Caco-2 (cell line): Measurements from ENCODE around the gene CBARP. TPM values are rescaled to one million over a fixed set of nuclear protein-coding genes. Genes with fewer than 3 reads are reported as not detected.

Source experiments
- BruUV-seq: library from RNA; stranded (reverse); fragments of 400-500 nt; replicated peaks from 2 replicates; lab custom pipeline; 2021; lab: Mats Ljungman, UMichigan
- CTCF ChIA-PET: fragments of 300-600 bp; sonication (Branson Sonifier 250); formaldehyde crosslinking; loops from one replicate; lab custom pipeline; 2022; ENCODE audit warnings: antibody characterized with exemption; lab: Charles Lee
- POLR2A ChIA-PET: fragments of 300-600 bp; sonication (Branson Sonifier 250); formaldehyde crosslinking; loops from one replicate; lab custom pipeline; 2022; ENCODE audit warnings: antibody characterized with exemption; lab: Charles Lee
- DNase-seq, 2 experiments: peaks; one replicate each; pipeline versions ENCODE4 v3.0.0 to v3.0.0-alpha.2; 2020 to 2022
- H3K27me3 ChIP-seq: replicated peaks from 2 replicates; pipeline ENCODE4 v1.6.0; 2011; ENCODE audit warnings: low read length; ENCODE audit not compliant: control insufficient read depth, insufficient read depth
- H3K36me3 ChIP-seq: 2 replicates; pipeline ENCODE4 v1.5.1; 2011; ENCODE audit warnings: low read length; ENCODE audit not compliant: control insufficient read depth, insufficient read depth
- H3K4me1 ChIP-seq: fragments of 250-450 bp; sonication (Bioruptor Pico); 2 replicates; pipeline ENCODE4 v1.5.1; 2020; ENCODE audit warnings: mild to moderate bottlenecking
- H3K4me3 ChIP-seq: 2 replicates; pipeline ENCODE4 v1.5.1; 2011; ENCODE audit warnings: low read depth, mild to moderate bottlenecking, control low read depth, low read length
- H3K9me3 ChIP-seq: fragments of 250-450 bp; sonication (Bioruptor Pico); 2 replicates; pipeline ENCODE4 v1.5.1; 2020; ENCODE audit warnings: mild to moderate bottlenecking, moderate library complexity
- H3K27ac Mint-ChIP-seq: one replicate; pipeline ENCODE4 v1.8.0; 2022; ENCODE audit warnings: mixed read lengths; ENCODE audit not compliant: unreplicated experiment
- H3K27me3 Mint-ChIP-seq: one replicate; pipeline ENCODE4 v1.8.0; 2022; ENCODE audit warnings: mixed read lengths; ENCODE audit not compliant: insufficient read depth, unreplicated experiment
- H3K36me3 Mint-ChIP-seq: one replicate; pipeline ENCODE4 v1.8.0; 2022; ENCODE audit warnings: mild to moderate bottlenecking, mixed read lengths; ENCODE audit not compliant: insufficient read depth, unreplicated experiment
- H3K4me1 Mint-ChIP-seq: one replicate; pipeline ENCODE4 v1.8.0; 2022; ENCODE audit warnings: low read depth, mixed read lengths; ENCODE audit not compliant: unreplicated experiment
- H3K4me3 Mint-ChIP-seq: one replicate; pipeline ENCODE4 v1.8.0; 2022; ENCODE audit warnings: mild to moderate bottlenecking, moderate library complexity, mixed read lengths; ENCODE audit not compliant: unreplicated experiment
- H3K9me3 Mint-ChIP-seq: one replicate; pipeline ENCODE4 v1.8.0; 2022; ENCODE audit warnings: mixed read lengths; ENCODE audit not compliant: unreplicated experiment
- CTCF ChIP-seq, 2 experiments: fragments of 200-600 bp in 1 of 2; IDR thresholded peaks; 1 replicate in 1 of 2; 2 replicates in 1 of 2; pipeline versions ENCODE4 v1.5.1 to v1.8.0; 2011 to 2022; ENCODE audit warnings: antibody characterized with exemption in 1 of 2, control low read depth in 1 of 2, inconsistent platforms in 1 of 2, low read depth in 1 of 2, low read length in 1 of 2, mild to moderate bottlenecking in 1 of 2, moderate library complexity in 1 of 2; ENCODE audit not compliant: insufficient read depth in 1 of 2, severe bottlenecking in 1 of 2, unreplicated experiment in 1 of 2
- intact Hi-C: fragments of 100-400 bp; cut with micrococcal nuclease; formaldehyde crosslinking; loops from one replicate; pipeline ENCODE4 v1.10.0; 2022; ENCODE audit not compliant: unreplicated experiment
- total RNA-seq: library from RNA; stranded (reverse); gene quantifications from 2 replicates; pipeline ENCODE4 v1.2.3, GENCODE V29; 2022

The CBARP gene
- total RNA-seq, 1 experiment from 2014 or later: 7.3 TPM

DNA sequence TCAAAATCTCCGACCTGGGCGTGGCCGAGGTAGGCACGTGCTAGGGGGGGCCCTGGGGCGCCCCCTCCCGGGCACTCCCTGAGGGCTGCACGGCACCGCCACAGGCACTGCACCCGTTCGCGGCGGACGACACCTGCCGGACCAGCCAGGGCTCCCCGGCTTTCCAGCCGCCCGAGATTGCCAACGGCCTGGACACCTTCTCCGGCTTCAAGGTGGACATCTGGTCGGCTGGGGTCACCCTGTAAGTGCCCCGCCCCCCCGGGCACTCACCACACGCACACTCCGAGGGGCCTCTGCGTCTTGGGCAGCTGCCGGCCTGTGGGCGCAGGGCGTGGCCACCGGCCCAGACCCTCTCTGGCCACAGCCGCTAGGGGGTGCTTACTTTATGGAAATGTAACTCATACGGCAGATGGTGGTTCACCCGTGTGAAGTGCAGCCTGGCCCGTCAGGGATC lies 17.3 kb downstream of the CBARP start:
- Mint-ChIP-seq H3K9me3 (no peaks in the 10 kb centered on the region), H3K4me1 (no peaks in the 10 kb centered on the region), H3K4me3 (no peak overlapping the region), H3K27me3 (no peaks in the 10 kb centered on the region), H3K27ac (no peak overlapping the region), H3K36me3 (peaks cover 17% of the 10 kb centered on the region)
- Histone ChIP-seq H3K27me3 (no peaks in the 10 kb centered on the region), H3K4me3 (no peak overlapping the region), H3K36me3 (peaks cover 2% of the 10 kb centered on the region), H3K9me3 (no peaks in the 10 kb centered on the region), H3K4me1 (no peaks in the 10 kb centered on the region)
- intact Hi-C loops: no loop called here
- TF ChIP-seq CTCF (IDR thresholded peaks at IDR 0.05; ENCODE audit: insufficient read depth in 1 of 2, low read depth in 1 of 2, low read length in 1 of 2, severe bottlenecking in 1 of 2, unreplicated experiment in 1 of 2): no peak
- ChIA-PET CTCF (no interaction called here), POLR2A (no interaction called here)
- DNase-seq: no peak
- no TSS peak for BruUV-seq

- H3K4me3 Mint-ChIP-seq: no peak overlapping the region
- Histone ChIP-seq H3K27me3 (no peaks in the 10 kb centered on the region), H3K36me3 (peaks cover 2% of the 10 kb centered on the region), H3K9me3 (no peaks in the 10 kb centered on the region), H3K4me3 (no peak overlapping the region), H3K4me1 (no peaks in the 10 kb centered on the region)
- no peak for TF ChIP-seq CTCF (IDR thresholded peaks at IDR 0.05; ENCODE audit: insufficient read depth in 1 of 2, low read depth in 1 of 2, low read length in 1 of 2, severe bottlenecking in 1 of 2, unreplicated experiment in 1 of 2)
- CTCF ChIA-PET: no interaction called here
- intact Hi-C loops: no loop called here
- no peaks in the 10 kb centered on the region for H3K4me1 Mint-ChIP-seq
- BruUV-seq: no TSS peak
- DNase-seq: no peak
- POLR2A ChIA-PET: no interaction called here
- no peaks in the 10 kb centered on the region for H3K27me3 Mint-ChIP-seq
- no peaks in the 10 kb centered on the region for H3K9me3 Mint-ChIP-seq
- H3K36me3 Mint-ChIP-seq: peaks cover 17% of the 10 kb centered on the region
- H3K27ac Mint-ChIP-seq: no peak overlapping the region
These were observed 17.9 kb downstream of the CBARP start for GRCh38 chr19:1219786-1220476.

DNA sequence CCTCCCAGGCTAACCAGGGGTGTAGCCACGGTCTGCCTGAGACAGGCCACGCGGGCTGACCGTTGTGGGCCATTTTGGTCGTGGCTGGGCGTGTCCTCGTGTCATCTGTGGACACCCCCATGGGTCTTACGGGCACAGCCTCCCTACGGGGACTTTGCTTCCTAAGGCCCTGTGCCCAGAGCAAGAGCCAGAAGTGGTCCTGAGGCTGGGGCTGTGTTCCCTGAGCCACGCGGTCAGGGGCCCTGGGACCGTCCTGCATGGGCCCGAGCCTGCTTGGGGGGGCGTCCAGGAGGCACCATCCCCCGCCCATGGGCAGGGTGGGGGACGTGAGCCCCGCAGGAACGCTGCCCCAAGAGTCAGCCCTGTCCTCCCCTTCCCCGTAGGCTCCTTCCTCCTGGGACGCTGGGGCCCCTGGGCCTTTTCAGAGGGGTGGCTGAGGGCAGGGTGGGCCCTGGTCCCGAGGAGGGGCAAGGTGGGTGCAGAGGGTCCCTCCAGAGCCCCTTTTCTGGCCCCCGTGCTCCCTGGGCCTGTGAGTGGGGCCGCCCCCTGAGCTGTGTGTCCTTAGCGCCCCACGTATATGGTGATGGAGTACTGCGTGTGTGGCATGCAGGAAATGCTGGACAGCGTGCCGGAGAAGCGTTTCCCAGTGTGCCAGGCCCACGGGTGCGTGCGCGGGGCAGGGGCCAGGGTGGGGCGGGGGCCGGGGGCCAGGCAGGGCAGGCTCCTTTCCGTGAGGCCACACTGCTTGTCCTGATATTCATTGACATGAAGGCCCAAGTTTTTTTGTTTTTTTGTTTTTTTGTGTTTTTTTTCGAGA lies 18.8 kb downstream of the CBARP start:
- H3K4me1 ChIP-seq: no peaks in the 10 kb centered on the region
- no peaks in the 10 kb centered on the region for H3K27me3 ChIP-seq
- POLR2A ChIA-PET: no interaction called here

More for the DNA sequence above, 18.8 kb downstream of the CBARP start:
- no peak overlapping the region for H3K4me3 Mint-ChIP-seq
- H3K27ac Mint-ChIP-seq: no peak overlapping the region
- no peaks in the 10 kb centered on the region for H3K9me3 Mint-ChIP-seq
- Histone ChIP-seq H3K4me3 (no peak overlapping the region), H3K9me3 (no peaks in the 10 kb centered on the region), H3K36me3 (peaks cover 2% of the 10 kb centered on the region)
- no peak for TF ChIP-seq CTCF (IDR thresholded peaks at IDR 0.05; ENCODE audit: insufficient read depth in 1 of 2, low read depth in 1 of 2, low read length in 1 of 2, severe bottlenecking in 1 of 2, unreplicated experiment in 1 of 2)
- CTCF ChIA-PET: no interaction called here
- intact Hi-C loops: no loop called here
- H3K36me3 Mint-ChIP-seq: peaks cover 18% of the 10 kb centered on the region
- BruUV-seq: no TSS peak
- H3K27me3 Mint-ChIP-seq: no peaks in the 10 kb centered on the region
- DNase-seq: no peak
- H3K4me1 Mint-ChIP-seq: no peaks in the 10 kb centered on the region
